GM18502 (cell line): ENCODE measurements around the gene VKORC1.

Source experiments
- ATAC-seq: cut with Tn5 transposase; IDR thresholded peaks from one replicate; pipeline ENCODE4 v1.9.1; 2021; ENCODE audit warnings: mild to moderate bottlenecking; ENCODE audit not compliant: unreplicated experiment, poor library complexity

VKORC1 gene

GRCh38 chr16:31130899-31131298 is 36.3 kb upstream of the VKORC1 start:
- ATAC-seq: no peak

- ATAC-seq: no peak
Observed at GRCh38 chr16:31130336-31130891, 35.8 kb upstream of the VKORC1 start.

GRCh38 chr16:31129568-31130335 is 35.2 kb upstream of the VKORC1 start:
- ATAC-seq: no peak

GRCh38 chr16:31128711-31129567 is 34.3 kb upstream of the VKORC1 start:
- no peak for ATAC-seq

GRCh38 chr16:31127182-31127581 is 32.6 kb upstream of the VKORC1 start:
- ATAC-seq: no peak

- ATAC-seq: no peak
Observed at GRCh38 chr16:31125844-31126243, 31.2 kb upstream of the VKORC1 start.

- ATAC-seq: no peak
Observed at GRCh38 chr16:31120129-31120528, 25.5 kb upstream of the VKORC1 start.

- no peak for ATAC-seq
Observed at GRCh38 chr16:31118223-31119155, 23.9 kb upstream of the VKORC1 start.

- peak; percentile 88 for ATAC-seq
Observed at GRCh38 chr16:31117384-31118222, 23.0 kb upstream of the VKORC1 start, which contains the start of gene KAT8. Gene KAT8 (plus strand): TSS chr16:31117664. CDS start chr16:31117682, 18 bp downstream.

- no peak for ATAC-seq
Observed at GRCh38 chr16:31114468-31114867, 19.9 kb upstream of the VKORC1 start.

GRCh38 chr16:31113121-31114120 is 18.8 kb upstream of the VKORC1 start:
- no peak for ATAC-seq

- ATAC-seq: no peak
Observed at GRCh38 chr16:31112711-31113110, 18.1 kb upstream of the VKORC1 start.

GRCh38 chr16:31111881-31112466 is 17.4 kb upstream of the VKORC1 start:
- ATAC-seq: no peak

- ATAC-seq: no peak
Observed at GRCh38 chr16:31110106-31111034, 15.8 kb upstream of the VKORC1 start.

- ATAC-seq: no peak
Observed at GRCh38 chr16:31109622-31110021, 15.0 kb upstream of the VKORC1 start.

GRCh38 chr16:31108794-31109558 is 14.4 kb upstream of the VKORC1 start:
- ATAC-seq: no peak
